Renal cortex interstitium (tissue), 15 donors: Measurements from ENCODE around the gene DPCD. TPM values are rescaled to one million over a fixed set of nuclear protein-coding genes. Genes with fewer than 3 reads are reported as not detected.

Experiments
- DNase-seq, 11 donors: peaks; one replicate each; pipeline ENCODE4 v3.0.0-alpha.2; 2013; ENCODE audit warnings: low read depth in 9 of 11, low spot score in 4 of 11; ENCODE audit errors: extremely low read depth in 1 of 11
- long read RNA-seq, 16 experiments: transcript quantifications; one replicate each; lab custom pipeline, GENCODE V29; 2026
- polyA plus RNA-seq, 3 donors: library from polyadenylated mRNA; unstranded; fragments of 120-200 nt; gene quantifications; one replicate each; pipeline ENCODE4 v1.2.1, GENCODE V29; 2013; ENCODE audit not compliant: insufficient read length in 3 of 3

Gene DPCD
- polyA plus RNA-seq, result 10 to 100 TPM; 42.1 to 48.5 (median 47.8) TPM
- long read RNA-seq, donor 1, transcript DPCD-202 (6 exons, 858 nt), result major isoform, 14 of 14 reads
- long read RNA-seq, donor 1, partial matches to known transcripts, result 0 of 14 reads
- long read RNA-seq, donor 1, other reads (novel, unspliced or antisense), result 0 of 14 reads
- long read RNA-seq, donor 2, transcript DPCD-202 (6 exons, 858 nt), result major isoform, 26 of 27 reads
- long read RNA-seq, donor 2, partial matches to known transcripts, result 0 of 27 reads
- long read RNA-seq, donor 2, other reads (novel, unspliced or antisense), result 0 of 27 reads
- long read RNA-seq, donor 3, transcript DPCD-202 (6 exons, 858 nt), result major isoform, 43 of 44 reads
- long read RNA-seq, donor 3, partial matches to known transcripts, result 0 of 44 reads
- long read RNA-seq, donor 3, other reads (novel, unspliced or antisense), result 0 of 44 reads
- long read RNA-seq, donor 4, transcript DPCD-202 (6 exons, 858 nt), result major isoform, 31 of 31 reads
- long read RNA-seq, donor 4, partial matches to known transcripts, result 0 of 31 reads
- long read RNA-seq, donor 4, other reads (novel, unspliced or antisense), result 0 of 31 reads
- long read RNA-seq, donor 5, result 0 reads
- long read RNA-seq, donor 6, transcript DPCD-202 (6 exons, 858 nt), result major isoform, 20 of 20 reads
- long read RNA-seq, donor 6, partial matches to known transcripts, result 0 of 20 reads
- long read RNA-seq, donor 6, other reads (novel, unspliced or antisense), result 0 of 20 reads
- long read RNA-seq, donor 7, transcript DPCD-202 (6 exons, 858 nt), result major isoform, 46 of 47 reads
- long read RNA-seq, donor 7, partial matches to known transcripts, result 0 of 47 reads
- long read RNA-seq, donor 7, other reads (novel, unspliced or antisense), result 0 of 47 reads
- long read RNA-seq, donor 8, transcript DPCD-202 (6 exons, 858 nt), result major isoform, 47 of 47 reads
- long read RNA-seq, donor 8, partial matches to known transcripts, result 0 of 47 reads
- long read RNA-seq, donor 8, other reads (novel, unspliced or antisense), result 0 of 47 reads
- long read RNA-seq, donor 9, transcript DPCD-202 (6 exons, 858 nt), result major isoform, 28 of 28 reads
- long read RNA-seq, donor 9, partial matches to known transcripts, result 0 of 28 reads
- long read RNA-seq, donor 9, other reads (novel, unspliced or antisense), result 0 of 28 reads
- long read RNA-seq, donor 10, transcript DPCD-202 (6 exons, 858 nt), result major isoform, 34 of 34 reads
- long read RNA-seq, donor 10, partial matches to known transcripts, result 0 of 34 reads
- long read RNA-seq, donor 10, other reads (novel, unspliced or antisense), result 0 of 34 reads
- long read RNA-seq, donor 11, transcript DPCD-202 (6 exons, 858 nt), result major isoform, 19 of 19 reads
- long read RNA-seq, donor 11, partial matches to known transcripts, result 0 of 19 reads
- long read RNA-seq, donor 11, other reads (novel, unspliced or antisense), result 0 of 19 reads
- long read RNA-seq, donor 12, transcript DPCD-202 (6 exons, 858 nt), result major isoform, 12 of 12 reads
- long read RNA-seq, donor 12, partial matches to known transcripts, result 0 of 12 reads
- long read RNA-seq, donor 12, other reads (novel, unspliced or antisense), result 0 of 12 reads
- long read RNA-seq, donor 13, result 0 reads
- long read RNA-seq, donor 14, transcript DPCD-202 (6 exons, 858 nt), result major isoform, 31 of 31 reads
- long read RNA-seq, donor 14, partial matches to known transcripts, result 0 of 31 reads
- long read RNA-seq, donor 14, other reads (novel, unspliced or antisense), result 0 of 31 reads
- long read RNA-seq, donor 15, transcript DPCD-202 (6 exons, 858 nt), result major isoform, 9 of 9 reads
- long read RNA-seq, donor 15, partial matches to known transcripts, result 0 of 9 reads
- long read RNA-seq, donor 15, other reads (novel, unspliced or antisense), result 0 of 9 reads
- long read RNA-seq, donor 16, transcript DPCD-202 (6 exons, 858 nt), result major isoform, 61 of 174 reads
- long read RNA-seq, donor 16, partial matches to known transcripts, result 56 of 174 reads
- long read RNA-seq, donor 16, other reads (novel, unspliced or antisense), result 56 of 174 reads

DNA sequence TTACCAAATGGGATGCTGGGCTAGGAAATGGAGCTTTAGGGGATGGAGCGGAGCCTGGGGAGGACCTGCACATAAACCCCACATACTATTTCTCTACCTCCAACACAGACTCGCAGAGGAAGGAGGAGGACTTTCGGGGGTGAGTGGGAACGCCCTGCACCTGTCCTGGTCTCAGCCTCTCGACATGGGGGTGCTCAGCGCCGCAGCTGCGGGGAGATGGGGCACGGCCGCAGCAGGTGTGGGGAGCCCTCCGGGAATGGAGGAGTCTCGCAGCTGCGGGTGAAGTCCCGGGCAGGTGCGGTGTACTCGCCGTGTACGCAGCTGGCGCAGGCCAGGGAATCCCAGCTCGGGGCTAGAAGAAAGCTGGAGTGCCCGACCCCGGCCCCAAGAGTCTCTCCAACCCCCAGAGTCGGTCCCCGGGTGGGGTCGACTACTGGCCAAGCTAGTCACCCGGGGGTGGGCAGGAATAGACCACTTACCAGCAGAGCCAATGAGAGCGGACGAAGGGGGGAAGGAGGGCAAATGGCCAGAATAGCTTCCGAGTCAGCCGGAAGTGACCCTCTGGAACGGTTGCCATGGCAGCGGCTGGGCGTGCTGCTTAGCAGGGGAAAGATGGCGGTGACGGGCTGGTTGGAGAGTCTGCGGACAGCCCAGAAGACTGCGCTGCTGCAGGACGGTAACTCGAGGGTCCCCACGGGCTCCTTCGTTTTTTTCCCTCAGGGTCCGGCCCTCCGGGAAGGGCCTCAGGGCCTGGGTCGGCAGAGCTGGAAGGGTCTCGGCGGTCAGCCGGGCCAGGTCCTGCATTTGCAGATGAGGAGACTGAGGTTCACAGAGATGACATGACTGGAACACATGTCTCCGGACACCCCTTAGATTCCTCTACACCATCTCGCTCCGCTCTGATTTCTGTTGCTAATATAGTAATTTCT lies at the start of gene DPCD, which contains the start of gene POLL:
Gene DPCD (plus strand): TSS at position 597 of the 929 bp plus-strand sequence. CDS start 16 bp downstream, at position 613.
Gene POLL (minus strand): TSS at position 533 of the 929 bp plus-strand sequence. CDS start 897 bp downstream, outside the sequence.
- peak; percentile 88 to 97 (median 96) for DNase-seq

DNA sequence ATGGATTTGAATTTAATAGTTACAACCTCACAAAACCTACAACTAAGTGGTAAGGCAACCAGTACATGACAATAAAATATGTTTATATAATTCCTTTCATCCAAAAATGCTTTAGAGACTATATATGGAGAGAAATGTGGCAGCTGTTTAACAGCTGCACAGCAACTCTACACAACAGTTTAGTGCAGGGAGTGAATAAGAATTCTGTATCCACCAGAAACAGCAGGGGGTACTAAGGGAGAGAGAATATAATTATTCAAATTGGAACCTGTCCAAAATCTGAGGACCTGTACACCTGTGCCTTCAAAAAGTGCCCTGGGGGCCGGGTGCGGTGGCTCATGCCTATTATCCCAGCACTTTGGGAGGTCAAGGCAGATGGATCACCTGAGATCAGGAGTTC lies 49.7 kb upstream of the DPCD start:
- DNase-seq, result peak in 3 of 11 donors; percentile 16 to 35 (median 24)

DNA sequence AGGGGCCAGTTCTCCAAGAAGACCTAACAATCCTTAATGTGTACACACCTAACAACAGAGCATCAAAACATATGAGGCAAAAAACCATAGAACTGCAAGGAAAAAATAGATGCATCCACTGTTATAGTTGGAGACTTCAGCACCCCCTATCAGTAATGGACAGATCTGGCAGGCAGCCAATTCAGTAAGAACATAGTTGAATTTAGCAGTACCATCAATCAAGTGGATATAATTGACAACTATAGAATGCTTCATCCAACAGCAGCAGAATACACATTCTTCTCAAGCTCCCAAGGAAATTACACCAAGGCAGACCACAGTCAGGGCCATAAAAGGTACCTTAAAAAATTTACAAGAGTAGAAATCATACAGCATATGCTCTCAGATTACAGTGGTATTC lies 42.2 kb upstream of the DPCD start:
- no peak for DNase-seq

DNA sequence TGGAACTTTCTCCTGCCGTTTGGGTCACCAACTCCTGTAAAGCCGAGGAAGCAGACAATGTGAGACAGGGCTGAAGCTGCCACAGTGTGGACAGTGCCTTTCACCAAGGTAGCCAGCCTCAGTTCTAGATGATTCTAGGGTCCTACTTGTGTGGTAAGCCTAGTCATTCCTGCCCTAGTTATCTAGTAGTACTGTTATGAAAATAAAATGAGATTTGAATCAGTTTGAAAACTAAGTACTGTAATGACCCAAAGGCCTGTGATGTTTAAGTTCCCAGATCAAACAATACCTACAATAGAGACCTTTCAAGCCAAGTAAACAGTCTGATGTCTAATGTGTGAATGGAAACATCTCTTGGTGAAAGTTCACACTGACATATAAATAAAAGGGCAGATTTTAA lies 37.2 kb upstream of the DPCD start:
- no peak for DNase-seq

DNA sequence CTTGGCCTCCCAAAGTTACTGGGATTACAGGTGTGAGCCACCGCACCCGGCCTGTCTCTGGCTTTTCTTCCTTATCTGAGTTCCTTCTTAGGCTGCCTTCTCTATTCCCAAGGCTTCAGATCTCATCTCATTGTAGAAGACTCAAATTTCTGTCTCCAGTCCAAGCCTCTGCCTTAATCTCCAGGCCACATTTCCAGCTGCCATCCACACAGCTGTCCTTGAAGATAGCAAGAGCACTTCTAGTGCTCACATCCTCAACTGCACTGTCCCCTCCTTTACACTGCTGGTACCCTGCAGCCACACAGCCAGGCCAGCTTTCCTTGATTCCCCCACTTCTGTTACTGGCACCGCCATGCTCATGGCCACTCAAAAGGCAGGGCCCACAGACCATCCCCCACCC lies 35.7 kb upstream of the DPCD start:
- no peak for DNase-seq

DNA sequence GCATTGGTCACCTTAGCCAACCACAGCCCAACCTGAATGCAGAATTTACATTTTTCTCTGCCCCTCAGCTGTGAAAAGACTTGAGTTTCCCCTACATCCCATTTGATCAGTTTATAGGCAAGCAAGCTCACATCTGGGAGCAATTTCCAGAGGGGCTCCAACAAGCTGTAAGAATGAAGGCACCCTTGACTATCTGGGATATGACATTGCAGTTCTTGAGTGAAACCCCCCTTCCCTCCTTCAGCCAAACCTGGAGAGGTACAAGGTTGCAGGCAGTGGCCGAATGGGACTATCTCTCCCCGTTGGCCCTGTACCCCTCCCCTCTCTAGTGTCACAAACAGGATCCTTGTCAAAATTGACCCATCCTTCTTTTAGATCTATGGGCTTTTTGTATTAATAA lies 30.6 kb upstream of the DPCD start:
- no peak for DNase-seq

DNA sequence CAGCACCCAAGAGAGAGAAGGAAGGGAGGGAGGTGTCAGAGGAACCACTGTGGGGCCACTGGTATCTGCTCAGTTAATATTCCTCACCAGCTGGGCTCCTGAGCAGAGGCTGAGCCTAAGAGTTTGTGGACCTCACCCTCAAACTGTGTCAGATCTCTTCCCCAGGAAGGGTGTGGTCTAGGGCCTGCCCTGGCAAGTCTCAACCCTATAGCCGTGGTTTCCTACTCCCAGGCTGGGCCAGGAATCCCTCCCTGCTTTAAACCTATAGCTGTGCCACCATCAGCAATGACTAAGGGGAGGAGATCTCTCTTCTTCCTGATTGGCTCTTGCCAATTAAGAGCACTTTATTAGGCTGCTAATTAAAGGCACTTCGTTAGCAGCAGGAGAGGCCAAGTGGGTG lies 29.9 kb upstream of the DPCD start:
- no peak for DNase-seq

DNA sequence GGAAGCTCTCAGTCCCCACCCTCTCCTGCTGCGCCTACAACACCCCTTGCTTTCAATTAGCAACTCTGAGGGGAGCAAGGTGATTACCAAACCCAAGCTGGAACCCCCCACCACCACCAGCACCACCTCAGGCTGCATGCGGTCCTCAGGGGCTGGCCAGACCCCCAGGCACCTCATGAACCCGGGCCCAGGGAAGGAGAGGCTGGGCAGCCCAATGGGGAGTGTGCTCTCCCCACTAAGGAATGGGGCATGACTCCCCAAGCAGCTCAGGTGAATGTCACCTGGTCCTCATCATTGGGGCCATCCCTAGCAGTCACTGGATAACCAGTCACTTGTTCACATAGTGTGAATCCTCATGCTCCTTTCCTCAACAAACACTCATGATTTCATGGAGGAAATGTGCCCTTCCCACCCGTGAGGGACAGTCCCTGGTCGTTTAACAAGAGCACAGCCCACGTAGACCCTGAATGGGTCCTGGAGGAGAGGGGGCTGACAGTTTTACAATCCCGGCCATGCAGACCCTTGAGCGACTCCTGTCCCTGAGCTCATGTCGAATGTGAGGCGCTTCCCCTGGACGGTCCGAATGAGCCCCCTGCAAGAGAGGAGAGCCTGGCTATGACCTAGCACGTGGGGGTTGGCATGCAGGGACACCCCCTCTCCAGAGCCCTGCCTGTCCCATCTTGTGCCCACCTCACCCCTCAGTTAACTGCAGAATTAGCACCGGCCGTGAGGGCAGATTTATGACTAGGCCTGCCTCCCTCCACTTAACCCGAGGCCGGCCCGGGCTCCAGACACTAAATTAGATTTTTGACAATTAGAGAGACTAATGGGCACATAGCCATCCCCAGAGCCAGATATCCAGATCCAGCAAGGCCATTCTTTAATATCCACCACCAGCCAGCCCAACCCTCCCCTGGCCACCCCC lies 29.2 kb upstream of the DPCD start:
- no peak for DNase-seq

DNA sequence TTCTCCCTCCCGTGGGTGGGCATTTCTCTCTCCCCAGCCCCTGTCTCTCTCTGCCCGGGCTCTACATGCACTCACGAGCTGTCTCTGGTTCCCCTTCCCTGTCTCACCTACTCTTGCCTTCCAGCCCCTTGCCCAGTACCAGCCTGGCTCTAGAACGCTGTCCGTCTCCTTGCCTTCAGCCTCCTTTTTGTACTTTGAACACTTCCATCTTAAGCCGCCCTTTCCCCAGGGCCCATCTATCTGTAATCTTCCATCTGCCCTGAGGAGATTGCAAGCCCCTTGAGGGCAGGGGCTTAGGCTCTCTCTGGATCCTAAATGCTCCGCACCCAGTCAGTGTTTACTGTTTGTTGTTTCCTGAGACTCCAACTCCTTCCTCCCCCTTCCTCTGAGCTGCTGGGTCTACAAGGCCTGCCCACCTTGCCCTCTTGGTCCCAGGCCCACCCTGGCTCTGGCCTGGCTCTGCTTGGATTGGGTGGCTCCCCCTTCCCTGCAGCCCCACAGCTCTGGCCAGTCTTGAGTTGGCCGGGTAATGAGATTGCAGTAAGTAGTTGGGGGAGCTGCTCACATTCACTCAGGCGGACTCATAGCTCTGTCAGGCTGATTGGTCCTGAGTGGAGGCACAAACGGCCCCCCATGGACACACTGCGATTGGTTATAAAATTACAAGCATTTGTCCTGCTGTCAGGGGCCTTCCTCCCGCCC lies 28.4 kb upstream of the DPCD start:
- no peak for DNase-seq

DNA sequence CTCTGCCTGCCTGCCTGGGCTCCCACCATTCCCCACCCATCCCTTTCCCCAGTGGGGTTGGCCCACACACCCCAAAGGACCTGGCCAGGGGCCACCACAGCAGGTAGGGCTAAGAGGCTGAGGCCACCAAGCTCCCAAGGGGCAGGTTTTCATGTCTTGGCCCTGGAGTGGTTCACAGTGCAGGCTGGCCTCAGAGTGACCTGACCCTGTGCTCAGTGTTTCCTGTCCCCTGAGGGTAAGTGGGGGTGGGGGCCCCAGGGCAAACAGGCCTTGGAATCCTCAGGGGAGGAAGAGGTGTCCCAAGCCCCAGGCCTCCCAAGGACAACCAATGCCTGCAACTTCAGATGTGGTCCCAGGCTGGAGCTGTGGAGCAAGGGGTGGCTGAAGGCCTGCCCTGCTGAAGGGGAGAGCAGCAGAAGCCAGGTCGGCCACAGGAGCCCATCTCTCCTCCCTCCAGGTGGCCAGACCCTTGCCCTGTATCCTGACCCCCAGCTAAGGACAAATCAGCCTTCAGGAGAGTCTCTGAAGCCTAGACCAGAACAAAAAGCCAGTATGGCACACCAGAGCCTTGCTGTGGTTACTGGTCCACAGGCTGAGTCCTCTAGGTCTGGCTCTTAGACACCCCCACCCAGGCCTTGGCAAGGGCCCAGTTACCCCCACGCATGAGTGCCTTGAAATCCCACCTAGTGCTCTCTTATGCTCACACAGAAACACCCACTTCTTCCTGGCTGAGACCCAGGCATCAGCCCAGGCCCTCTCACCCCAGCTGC lies 27.6 kb upstream of the DPCD start:
- DNase-seq, result no peak

DNA sequence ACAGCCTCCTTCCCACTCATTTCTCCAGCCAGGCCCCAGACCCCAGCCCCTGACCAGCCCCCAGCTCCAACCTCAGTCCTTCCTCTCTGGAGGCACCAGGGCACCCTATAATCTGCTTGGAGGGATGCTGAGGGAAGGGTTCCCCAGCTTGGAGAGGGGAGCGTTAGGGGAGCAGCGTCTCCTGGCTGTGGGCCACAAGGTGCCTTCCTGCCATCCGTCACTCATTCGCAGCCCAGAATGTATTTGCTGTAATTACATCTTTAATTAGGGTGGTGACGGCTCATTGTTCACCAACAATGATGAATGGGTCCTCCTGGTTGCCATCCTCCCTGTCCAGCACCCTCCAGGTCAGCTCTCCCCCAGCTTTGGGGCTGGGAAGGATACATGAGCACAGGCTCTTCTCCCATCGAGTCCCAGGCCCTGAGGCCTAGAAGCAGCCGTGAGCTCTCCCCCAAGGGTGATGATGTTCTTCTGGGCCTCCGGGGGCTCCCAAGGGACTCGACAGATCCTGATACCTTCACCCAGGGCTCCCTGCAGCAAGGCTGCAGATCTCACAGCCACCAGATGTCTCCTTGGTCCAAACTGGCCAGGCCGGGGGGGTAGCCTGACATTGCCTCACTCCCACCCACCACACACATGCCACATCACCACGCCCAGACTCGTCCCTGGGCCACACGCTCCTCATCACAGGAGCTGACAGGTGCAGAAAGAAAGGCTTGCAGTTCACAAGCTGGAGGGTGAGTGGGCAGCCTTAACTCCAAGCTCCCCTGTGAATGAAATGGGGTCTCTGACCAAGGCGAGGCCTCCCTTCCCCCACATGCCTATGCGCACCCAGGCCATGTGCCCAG lies 26.8 kb upstream of the DPCD start:
- no peak for DNase-seq

DNA sequence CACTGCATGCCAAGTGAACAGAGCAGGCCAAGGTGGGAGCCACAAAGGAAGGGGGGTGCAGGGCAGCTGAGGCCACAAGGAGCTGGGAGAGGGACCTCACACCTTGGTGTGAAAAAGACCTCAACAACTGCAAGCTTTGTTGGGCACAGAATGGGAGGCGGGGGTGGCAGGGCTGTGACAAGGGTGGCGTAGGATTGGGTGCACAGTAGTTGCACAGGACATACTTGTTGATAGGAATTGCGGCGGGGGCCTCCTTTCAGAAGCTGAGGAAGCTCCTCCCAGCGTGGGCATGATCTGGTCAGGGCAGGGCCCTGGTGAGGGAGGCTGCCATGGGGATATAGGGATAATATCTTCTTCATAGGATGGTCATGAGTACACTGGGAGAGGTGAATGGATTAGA lies 25.9 kb upstream of the DPCD start:
- DNase-seq, result no peak

DNA sequence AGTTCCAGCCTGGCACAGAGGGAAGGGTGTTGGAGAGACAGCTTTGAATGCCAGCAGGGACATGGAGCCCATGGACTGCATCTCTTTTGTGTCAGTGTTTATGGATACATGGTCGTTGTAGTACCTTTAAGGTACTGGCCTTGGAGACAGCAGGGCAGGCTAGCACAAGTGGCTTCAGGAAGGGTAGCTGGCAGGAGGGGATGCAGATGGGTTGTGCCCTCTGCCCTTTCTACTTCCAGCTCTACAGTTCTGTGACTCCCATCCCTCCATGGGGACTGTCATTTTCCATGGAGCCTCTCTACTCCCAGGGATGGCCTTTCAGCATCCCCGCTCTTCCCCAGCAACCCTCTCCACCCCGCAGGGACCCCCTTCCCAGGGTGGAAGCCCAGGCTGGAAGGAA lies 25.1 kb upstream of the DPCD start:
- DNase-seq, result no peak
